Right cardiac atrium (tissue), 5 donors: Measurements from ENCODE around the gene MED31. TPM values are rescaled to one million over a fixed set of nuclear protein-coding genes. Genes with fewer than 3 reads are reported as not detected.

ENCODE experiments used
- ATAC-seq, 2 donors: fragments of 200-7000 bp; cut with Tn5 transposase; one replicate each; pipeline versions ENCODE4 v1.8.0 to v1.9.1; 2020; ENCODE audit warnings: moderate library complexity in 2 of 2, mild to moderate bottlenecking in 1 of 2
- DNase-seq, 3 donors: peaks; one replicate each; pipeline ENCODE4 v3.0.0-alpha.2; 2020
- H3K27ac ChIP-seq: one replicate; pipeline ENCODE4 v1.5.1; 2013; ENCODE audit warnings: mild to moderate bottlenecking, low read length, control low read depth, moderate library complexity
- H3K27me3 ChIP-seq: one replicate; pipeline ENCODE4 v1.6.1; 2013; ENCODE audit not compliant: control insufficient read depth, insufficient read depth
- H3K4me1 ChIP-seq: one replicate; pipeline ENCODE4 v1.6.1; 2013; ENCODE audit warnings: low read length; ENCODE audit not compliant: control insufficient read depth, insufficient read depth
- H3K4me3 ChIP-seq: one replicate; pipeline ENCODE4 v1.5.1; 2013; ENCODE audit warnings: low read length, control low read depth
- H3K9me3 ChIP-seq: one replicate; pipeline ENCODE4 v1.6.1; 2013; ENCODE audit warnings: low read length; ENCODE audit not compliant: control insufficient read depth
- WGBS: extraction: QIAGEN DNeasy Blood & Tissue Kit; methylation state at CpG from one replicate; pipeline ENCODE4 v1.1.7; 2013; 5-methylcytosine and 5-hydroxymethylcytosine counted together
- intact Hi-C, 4 donors: fragments of 100-400 bp; cut with DNase I; formaldehyde crosslinking; loops; one replicate each; pipeline versions ENCODE4 v1.11.0 to v1.14.0; 2022 to 2023
- polyA plus RNA-seq: library from polyadenylated mRNA; stranded (reverse); fragments of 200-250 nt; gene quantifications from one replicate; pipeline ENCODE4 v1.2.3, GENCODE V29; 2013
- total RNA-seq, 4 donors: library from RNA; stranded (reverse); fragmentation: NEBNext Ultra II Directional; extraction: Animal tissue kit (Norgen Biotek cat#: 25700); gene quantifications; one replicate each; pipeline ENCODE4 v1.2.1, GENCODE V29; 2021
- donor health status: healthy with polysubstance abuse.
- donor health status: DM: no; HTN: yes; CAD: no.
- donor health status: DM: no; HTN: no; CAD: no.
- donor health status: DM: no; HTN: yes; CAD: no; lungs with severe emphysema.
- donor health status: DM: yes; HTN: yes; CAD: no.

The MED31 gene
- total and polyA plus RNA-seq, 5 donors: 14.0 to 24.1 (median 16.5) TPM

- Histone ChIP-seq H3K27ac (no peak overlapping the region), H3K27me3 (no peaks in the 10 kb centered on the region), H3K9me3 (no peaks in the 10 kb centered on the region), H3K4me1 (no peaks in the 10 kb centered on the region), H3K4me3 (no peak overlapping the region)
- DNase-seq (no peak), ATAC-seq (no peak)
- intact Hi-C loops: no loop called here
- 89% methylated on average over 9 of the region's 9 CpGs for WGBS
Measured at GRCh38 chr17:6688944-6689343, 37.5 kb upstream of the MED31 start.

GRCh38 chr17:6686026-6686425, 34.6 kb upstream of the MED31 start:
- Histone ChIP-seq H3K27me3 (no peaks in the 10 kb centered on the region), H3K4me1 (no peaks in the 10 kb centered on the region), H3K4me3 (no peak overlapping the region), H3K27ac (no peak overlapping the region), H3K9me3 (no peaks in the 10 kb centered on the region)
- 82% methylated on average over 4 of the region's 4 CpGs for WGBS
- intact Hi-C loops: no loop called here
- no peak for ATAC-seq
- DNase-seq: no peak

GRCh38 chr17:6684881-6685767, 33.7 kb upstream of the MED31 start:
- Histone ChIP-seq H3K27me3 (no peaks in the 10 kb centered on the region), H3K27ac (no peak overlapping the region), H3K4me3 (no peak overlapping the region), H3K9me3 (no peaks in the 10 kb centered on the region), H3K4me1 (no peaks in the 10 kb centered on the region)
- WGBS: 76% methylated on average over 14 of the region's 14 CpGs
- ATAC-seq (no peak), DNase-seq (no peak)
- intact Hi-C loops: no loop called here

GRCh38 chr17:6684460-6684783, 33.0 kb upstream of the MED31 start:
- Histone ChIP-seq H3K4me1 (no peaks in the 10 kb centered on the region), H3K4me3 (no peak overlapping the region), H3K9me3 (no peaks in the 10 kb centered on the region), H3K27me3 (no peaks in the 10 kb centered on the region), H3K27ac (no peak overlapping the region)
- WGBS: 49% methylated on average over 7 of the region's 7 CpGs
- intact Hi-C loops: no loop called here
- DNase-seq (no peak), ATAC-seq (no peak)

GRCh38 chr17:6683730-6684459, 32.5 kb upstream of the MED31 start:
- H3K27me3 ChIP-seq: no peaks in the 10 kb centered on the region
- intact Hi-C loops: no loop called here
- ATAC-seq (no peak), DNase-seq (no peak)
- H3K9me3 ChIP-seq: no peaks in the 10 kb centered on the region
- WGBS: 87% methylated on average over 3 of the region's 3 CpGs
- no peaks in the 10 kb centered on the region for H3K4me1 ChIP-seq
- no peak overlapping the region for H3K27ac ChIP-seq
- no peak overlapping the region for H3K4me3 ChIP-seq

GRCh38 chr17:6683081-6683684, 31.8 kb upstream of the MED31 start:
- no peaks in the 10 kb centered on the region for H3K27me3 ChIP-seq
- no peak for ATAC-seq
- WGBS: 94% methylated on average over 3 of the region's 3 CpGs
- no peak overlapping the region for H3K27ac ChIP-seq
- no peak for DNase-seq
- H3K4me1 ChIP-seq: no peaks in the 10 kb centered on the region
- no peaks in the 10 kb centered on the region for H3K9me3 ChIP-seq
- intact Hi-C loops: no loop called here
- H3K4me3 ChIP-seq: no peak overlapping the region

GRCh38 chr17:6682339-6682738, 30.9 kb upstream of the MED31 start:
- ATAC-seq (no peak), DNase-seq (no peak)
- intact Hi-C loops: no loop called here
- H3K9me3 ChIP-seq: no peaks in the 10 kb centered on the region
- no peak overlapping the region for H3K27ac ChIP-seq
- H3K4me1 ChIP-seq: no peaks in the 10 kb centered on the region
- no peak overlapping the region for H3K4me3 ChIP-seq
- no peaks in the 10 kb centered on the region for H3K27me3 ChIP-seq
- WGBS: 86% methylated on average over 4 of the region's 4 CpGs

- intact Hi-C loops: no loop called here
- Histone ChIP-seq H3K27ac (no peak overlapping the region), H3K4me1 (no peaks in the 10 kb centered on the region), H3K9me3 (no peaks in the 10 kb centered on the region), H3K27me3 (no peaks in the 10 kb centered on the region), H3K4me3 (no peak overlapping the region)
- 81% methylated on average over 5 of the region's 5 CpGs for WGBS
- DNase-seq (no peak), ATAC-seq (no peak)
Measured at GRCh38 chr17:6681671-6682070, 30.3 kb upstream of the MED31 start.

- DNase-seq: no peak
- ATAC-seq: no peak
- 70% methylated on average over 4 of the region's 4 CpGs for WGBS
Measured at GRCh38 chr17:6681176-6681575, 29.8 kb upstream of the MED31 start.

GRCh38 chr17:6679241-6679640, 27.8 kb upstream of the MED31 start:
- Histone ChIP-seq H3K4me3 (no peak overlapping the region), H3K27me3 (no peaks in the 10 kb centered on the region), H3K27ac (no peak overlapping the region), H3K9me3 (no peaks in the 10 kb centered on the region), H3K4me1 (no peaks in the 10 kb centered on the region)
- ATAC-seq (no peak), DNase-seq (no peak)
- intact Hi-C loops: no loop called here
- 82% methylated on average over 6 of the region's 6 CpGs for WGBS

More at GRCh38 chr17:6681176-6681575, 29.8 kb upstream of the MED31 start:
- Histone ChIP-seq H3K9me3 (no peaks in the 10 kb centered on the region), H3K4me3 (no peak overlapping the region), H3K27ac (no peak overlapping the region), H3K27me3 (no peaks in the 10 kb centered on the region), H3K4me1 (no peaks in the 10 kb centered on the region)
- intact Hi-C loops: no loop called here

GRCh38 chr17:6677946-6678345, 26.5 kb upstream of the MED31 start:
- ATAC-seq: no peak
- H3K4me3 ChIP-seq: no peak overlapping the region
- WGBS: 69% methylated on average over 7 of the region's 7 CpGs
- H3K27ac ChIP-seq: no peak overlapping the region
- no peaks in the 10 kb centered on the region for H3K4me1 ChIP-seq
- H3K9me3 ChIP-seq: no peaks in the 10 kb centered on the region
- H3K27me3 ChIP-seq: no peaks in the 10 kb centered on the region
- intact Hi-C loops: no loop called here
- DNase-seq: no peak
